Airway epithelial cell (primary cell): ENCODE measurements around the gene SPATA25. TPM values are rescaled to one million over a fixed set of nuclear protein-coding genes. Genes with fewer than 3 reads are reported as not detected.

Experiments used
- total RNA-seq: library from RNA; depleted of rRNA; stranded (reverse); fragments of >200 nt; gene quantifications from 2 replicates; pipeline ENCODE4 v1.2.3, GENCODE V29; 2015

SPATA25 gene, protein sequence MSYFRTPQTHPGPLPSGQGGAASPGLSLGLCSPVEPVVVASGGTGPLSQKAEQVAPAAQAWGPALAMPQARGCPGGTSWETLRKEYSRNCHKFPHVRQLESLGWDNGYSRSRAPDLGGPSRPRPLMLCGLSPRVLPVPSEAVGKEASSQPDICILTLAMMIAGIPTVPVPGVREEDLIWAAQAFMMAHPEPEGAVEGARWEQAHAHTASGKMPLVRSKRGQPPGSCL
- 0.33 TPM in 1 of 2 replicates, not detected in the other for total RNA-seq

DNA sequence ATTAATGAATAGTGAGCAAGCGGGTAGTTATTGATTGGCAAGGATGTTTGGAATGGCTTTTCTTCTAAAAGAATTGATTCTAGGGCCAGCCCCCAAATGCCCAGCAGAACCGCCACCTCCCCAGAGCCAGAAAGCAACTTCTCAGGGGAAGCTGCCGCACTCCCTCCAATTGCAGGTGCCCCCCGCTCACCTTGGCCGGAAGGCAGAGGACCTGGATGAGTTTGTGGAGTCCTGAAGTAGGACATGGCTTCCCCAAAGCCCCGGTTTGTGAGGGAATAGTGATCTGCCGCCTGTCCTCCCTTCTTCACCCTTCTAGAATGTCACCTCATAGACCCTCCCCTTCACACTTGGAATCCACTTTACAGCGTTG lies at the start of gene SPATA25:
Gene SPATA25, minus strand, starts transcription at position 277 of the 370 bp plus-strand sequence. Its CDS starts 32 bp downstream, at position 245.

DNA sequence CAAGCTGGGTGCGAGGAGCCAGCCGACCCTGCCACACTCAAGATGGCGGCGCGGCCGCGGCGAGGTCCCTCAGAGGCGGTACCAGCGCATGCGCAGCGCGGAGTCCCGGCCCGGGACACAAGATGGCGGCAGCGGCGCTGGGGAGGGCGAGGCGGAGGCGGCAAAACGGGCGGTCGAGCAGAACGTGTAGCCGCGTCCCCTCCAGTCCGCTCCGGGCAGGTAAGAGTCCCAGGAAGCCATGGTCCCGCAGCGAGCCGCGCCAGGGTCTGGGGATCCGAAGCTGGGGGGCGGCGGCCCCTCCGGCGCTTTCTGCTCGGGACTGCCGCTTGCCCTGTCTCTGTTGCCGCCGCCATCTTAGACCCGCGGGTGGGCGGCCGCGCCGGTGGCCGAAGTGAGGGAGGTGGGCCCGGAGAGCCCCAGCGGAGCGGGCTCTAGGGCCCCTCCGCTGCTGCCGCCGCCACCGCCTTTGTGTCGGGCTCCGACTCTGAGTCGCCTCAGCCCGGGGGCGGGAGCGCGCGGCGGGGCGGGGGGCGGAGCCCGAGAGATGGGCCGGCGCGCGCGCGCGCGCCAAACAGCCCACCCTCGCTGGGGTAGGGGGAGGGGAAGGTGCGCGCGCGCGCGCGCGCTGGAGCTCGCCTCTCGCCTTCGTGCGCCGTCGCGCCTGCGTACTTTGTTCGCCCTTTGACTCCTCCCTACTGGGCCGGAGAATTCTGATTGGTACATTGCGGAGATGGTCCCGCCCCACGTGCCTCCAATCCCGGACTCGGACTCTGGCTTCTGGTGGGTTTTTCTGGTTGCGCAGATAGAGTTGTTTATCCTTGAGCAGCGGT lies 47.4 kb upstream of the SPATA25 start, which contains the start of gene PCIF1:
Gene PCIF1, plus strand, starts transcription at position 98 of the 830 bp plus-strand sequence. CDS start 4,317 bp downstream, outside the sequence.

DNA sequence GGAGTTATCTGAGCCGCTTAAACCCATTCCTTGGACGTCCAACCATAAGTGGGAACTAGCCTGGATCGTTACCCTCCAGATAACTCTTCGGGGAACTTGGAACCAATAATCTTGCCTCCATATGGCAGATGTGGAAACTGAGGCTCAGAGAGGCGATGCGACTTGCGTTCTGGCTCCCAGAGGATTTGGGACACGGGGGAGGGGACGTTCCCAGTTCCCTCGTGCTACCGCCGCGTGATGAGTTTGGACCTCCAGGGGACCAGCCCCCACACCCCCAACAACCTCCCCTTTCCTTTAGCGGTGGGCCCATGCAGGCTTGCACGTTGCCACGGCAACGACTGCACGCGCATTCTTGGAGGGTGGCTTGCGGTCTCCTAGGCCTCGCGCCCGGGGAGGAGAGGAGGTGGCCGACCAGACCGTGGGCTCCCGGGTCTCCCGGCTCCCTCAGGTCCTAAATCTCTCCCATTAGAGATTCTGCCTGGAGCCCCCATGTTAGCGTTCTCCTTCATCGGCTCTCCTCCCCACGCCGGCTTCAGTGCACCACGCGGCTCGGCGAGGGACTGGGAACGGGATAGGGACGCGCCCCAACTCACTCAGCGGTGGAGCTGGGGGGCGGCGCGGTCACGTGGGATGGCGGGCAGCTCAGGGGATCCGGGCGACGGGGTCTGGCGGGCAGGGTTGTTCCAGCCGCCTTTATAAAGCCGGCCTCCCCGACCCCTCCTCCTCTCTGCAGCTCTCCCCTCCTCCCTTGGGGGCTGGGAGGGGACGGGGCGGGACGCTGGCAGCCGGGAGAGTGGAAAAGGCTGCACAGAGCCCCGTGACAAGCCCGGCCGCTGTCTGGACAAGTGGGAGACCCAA lies 24.3 kb upstream of the SPATA25 start, which contains the start of gene PLTP:
Gene PLTP, minus strand, starts transcription at position 670 of the 858 bp plus-strand sequence. CDS start 703 bp downstream, outside the sequence.

DNA sequence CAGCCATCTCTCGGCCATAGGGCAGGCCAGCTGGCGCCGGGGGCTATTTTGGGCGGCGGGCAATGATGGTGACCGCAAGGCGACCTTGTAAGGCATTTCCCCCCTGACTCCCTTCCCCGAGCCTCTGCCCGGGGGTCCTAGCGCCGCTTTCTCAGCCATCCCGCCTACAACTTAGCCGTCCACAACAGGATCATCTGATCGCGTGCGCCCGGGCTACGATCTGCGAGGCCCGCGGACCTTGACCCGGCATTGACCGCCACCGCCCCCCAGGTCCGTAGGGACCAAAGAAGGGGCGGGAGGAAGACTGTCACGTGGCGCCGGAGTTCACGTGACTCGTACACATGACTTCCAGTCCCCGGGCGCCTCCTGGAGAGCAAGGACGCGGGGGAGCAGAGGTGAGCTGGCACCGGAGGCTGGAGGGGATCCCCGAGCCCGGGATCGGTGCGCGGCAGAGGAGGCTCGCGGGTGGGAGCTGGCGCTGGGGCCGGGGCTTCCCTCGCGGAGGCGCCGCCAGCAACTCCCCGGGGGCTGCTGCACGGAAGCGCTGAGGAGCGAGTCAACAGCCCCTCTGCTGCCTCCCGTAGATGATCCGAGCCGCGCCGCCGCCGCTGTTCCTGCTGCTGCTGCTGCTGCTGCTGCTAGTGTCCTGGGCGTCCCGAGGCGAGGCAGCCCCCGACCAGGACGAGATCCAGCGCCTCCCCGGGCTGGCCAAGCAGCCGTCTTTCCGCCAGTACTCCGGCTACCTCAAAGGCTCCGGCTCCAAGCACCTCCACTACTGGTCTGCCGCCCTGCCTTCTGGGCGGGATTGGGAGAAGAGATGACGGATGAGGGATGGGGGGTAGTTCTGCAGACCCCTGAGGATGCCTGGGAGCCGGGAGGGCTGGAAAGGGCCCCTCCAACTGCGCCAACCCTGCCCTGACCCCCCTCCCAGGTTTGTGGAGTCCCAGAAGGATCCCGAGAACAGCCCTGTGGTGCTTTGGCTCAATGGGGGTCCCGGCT lies 3.9 kb upstream of the SPATA25 start, which contains the start of the genes CTSA and NEURL2:
Gene CTSA, plus strand, starts transcription at position 351 of the 999 bp plus-strand sequence. Its CDS starts 234 bp downstream, at position 585.
Gene NEURL2, minus strand, starts transcription at position 224 of the 999 bp plus-strand sequence. Its CDS starts 217 bp downstream, at position 7.

DNA sequence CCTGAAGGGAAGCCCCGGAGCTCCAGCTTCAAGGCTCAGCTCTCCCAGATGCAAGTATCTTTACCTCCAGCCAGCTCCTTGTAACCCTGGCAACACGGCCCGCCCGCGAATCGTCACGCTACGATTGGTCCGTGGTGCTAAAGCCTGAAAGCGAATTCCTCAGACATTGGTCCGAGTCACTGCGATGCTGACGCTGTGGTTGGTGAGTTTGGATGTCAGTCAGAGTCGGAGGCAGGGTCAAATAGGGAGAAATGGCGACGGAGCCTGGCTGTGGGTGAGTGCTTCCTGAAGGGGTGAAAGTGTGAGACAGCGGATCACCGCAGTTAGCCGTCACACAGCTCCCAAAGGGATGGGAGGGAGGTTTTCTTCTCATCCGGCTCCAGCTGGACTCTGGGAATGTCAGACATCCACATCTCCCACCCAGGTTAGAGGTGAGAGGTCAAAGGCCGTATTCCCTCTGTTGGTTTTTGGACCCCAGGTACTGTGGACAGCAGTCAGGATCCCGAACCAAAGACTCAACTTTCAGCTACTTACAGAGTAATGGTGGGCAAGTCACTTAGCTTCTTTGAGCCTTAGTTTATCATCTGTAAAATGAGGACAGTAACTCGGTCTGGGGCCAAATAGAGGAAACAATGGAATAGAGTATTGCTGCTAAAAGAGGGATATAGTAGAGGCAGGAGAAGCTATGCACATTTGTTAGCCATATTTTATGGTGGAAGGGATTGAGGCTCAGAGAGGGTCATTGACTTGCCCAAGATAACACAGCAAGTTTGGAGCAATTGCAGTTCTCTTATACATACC lies 6.2 kb downstream of the SPATA25 start, which contains the start of gene ZSWIM1:
Gene ZSWIM1, plus strand, starts transcription at position 240 of the 801 bp plus-strand sequence. CDS start 1,366 bp downstream, outside the sequence.

DNA sequence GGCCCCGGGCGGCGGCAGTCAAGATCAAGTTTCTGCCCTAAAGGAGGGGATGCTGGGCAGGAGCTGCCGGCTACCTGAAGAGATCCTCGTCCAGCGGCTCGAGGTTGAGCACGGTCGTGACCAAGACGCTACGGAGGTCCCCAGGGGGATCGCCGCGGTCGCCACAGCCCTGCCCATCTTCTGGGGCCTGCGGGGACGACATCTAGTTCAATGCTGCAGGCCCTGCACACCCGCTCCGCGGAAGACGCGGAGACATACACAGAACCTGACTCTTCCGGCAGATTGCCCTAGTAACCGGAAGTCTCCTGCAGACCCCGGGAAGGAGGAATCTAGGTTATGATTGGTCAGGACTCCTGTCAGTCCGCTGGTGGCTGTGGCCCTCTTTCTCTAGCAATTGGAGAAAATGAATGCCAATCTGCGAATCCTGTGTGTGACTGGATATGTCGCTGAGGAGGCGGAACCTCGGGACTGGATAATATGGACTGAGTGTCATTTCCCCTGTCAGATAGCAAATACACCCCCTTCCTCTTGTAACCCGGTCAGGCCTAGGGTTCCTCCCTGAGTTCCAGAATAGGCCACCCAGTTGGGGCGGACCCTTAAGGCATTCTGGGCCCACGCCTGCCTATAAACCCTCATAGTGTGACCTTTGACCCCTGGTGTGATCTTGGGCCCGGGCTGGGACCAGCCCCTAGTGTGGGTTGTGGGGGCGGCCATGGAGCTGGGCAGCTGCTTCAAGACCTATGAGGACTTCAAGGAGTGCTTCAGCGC lies 30.1 kb downstream of the SPATA25 start, which contains the start of the genes ACOT8 and ZSWIM3:
Gene ACOT8, minus strand, starts transcription at position 279 of the 768 bp plus-strand sequence. Its CDS starts 77 bp downstream, at position 202.
Gene ZSWIM3, plus strand, starts transcription at position 501 of the 768 bp plus-strand sequence. Its CDS starts 212 bp downstream, at position 713.

Other genes starting within 250 kb of the SPATA25 start
- gene WFDC11, start 217.4 kb downstream of the SPATA25 start, total RNA-seq: not detected in 2 replicates
- gene WFDC13, start 185.6 kb downstream of the SPATA25 start, total RNA-seq: not detected in 2 replicates
- not detected in 2 replicates for gene WFDC10B, start 182.6 kb downstream of the SPATA25 start, total RNA-seq
- not detected in 2 replicates for gene SPINT4, start 165.3 kb downstream of the SPATA25 start, total RNA-seq
- gene WFDC3, start 95.7 kb downstream of the SPATA25 start, total RNA-seq: 0.56 and 1.1 TPM in 2 replicates
- gene DNTTIP1, start 95.7 kb downstream of the SPATA25 start, total RNA-seq: 10.8 and 24.2 TPM in 2 replicates
- 95.7 and 112 TPM in 2 replicates for gene UBE2C, start 75.0 kb downstream of the SPATA25 start, total RNA-seq
- 0.21 TPM in 1 of 2 replicates, not detected in the other for gene TNNC2, start 60.3 kb downstream of the SPATA25 start, total RNA-seq
- 23.2 and 37.3 TPM in 2 replicates for gene SNX21, start 53.8 kb downstream of the SPATA25 start, total RNA-seq
- 46.7 and 50.1 TPM in 2 replicates for gene ACOT8, start 30.2 kb downstream of the SPATA25 start, total RNA-seq
- 0.74 and 2.4 TPM in 2 replicates for gene ZSWIM3, start 30.0 kb downstream of the SPATA25 start, total RNA-seq
- gene ZSWIM1, start 6.4 kb downstream of the SPATA25 start, total RNA-seq: 6.8 and 9.0 TPM in 2 replicates
- 2.0 and 2.3 TPM in 2 replicates for gene NEURL2, start 3.6 kb upstream of the SPATA25 start, total RNA-seq
- gene CTSA, start 3.7 kb upstream of the SPATA25 start, total RNA-seq: 24.1 and 39.4 TPM in 2 replicates
- 68.9 and 99.4 TPM in 2 replicates for gene PLTP, start 24.5 kb upstream of the SPATA25 start, total RNA-seq
- 11.2 and 19.6 TPM in 2 replicates for gene PCIF1, start 47.1 kb upstream of the SPATA25 start, total RNA-seq
- gene ZNF335, start 84.6 kb upstream of the SPATA25 start, total RNA-seq: 10.8 and 15.0 TPM in 2 replicates
- 10.5 and 10.7 TPM in 2 replicates for gene MMP9, start 121.3 kb upstream of the SPATA25 start, total RNA-seq
- gene SLC12A5, start 141.6 kb upstream of the SPATA25 start, total RNA-seq: 0.56 and 0.98 TPM in 2 replicates
- 12.7 and 13.4 TPM in 2 replicates for gene NCOA5, start 202.3 kb upstream of the SPATA25 start, total RNA-seq
- 6.2 and 7.8 TPM in 2 replicates for gene CD40, start 230.7 kb upstream of the SPATA25 start, total RNA-seq